ENCODE measurements around the gene SLC47A1.

DNA sequence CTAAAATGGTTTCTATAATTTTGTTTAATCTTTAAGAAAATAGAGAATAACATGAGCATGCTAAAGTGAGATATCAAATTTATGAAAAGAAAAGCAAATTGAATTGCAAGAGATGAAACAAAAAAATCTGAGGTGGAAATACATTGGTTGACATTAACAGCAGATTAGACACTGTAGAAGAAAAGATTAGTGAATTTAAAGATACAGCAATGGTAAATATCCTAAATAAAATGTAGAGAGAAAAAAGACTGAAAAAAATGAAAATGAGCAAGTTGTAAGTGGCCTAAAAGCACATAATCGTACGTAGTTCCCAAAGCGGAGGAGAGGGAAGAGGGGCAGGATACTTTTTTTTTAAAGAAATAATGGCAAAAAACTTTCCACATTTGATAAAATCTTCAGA is 84.4 kb downstream of the SLC47A1 start:
- TF ChIP-seq, protein P1, sequence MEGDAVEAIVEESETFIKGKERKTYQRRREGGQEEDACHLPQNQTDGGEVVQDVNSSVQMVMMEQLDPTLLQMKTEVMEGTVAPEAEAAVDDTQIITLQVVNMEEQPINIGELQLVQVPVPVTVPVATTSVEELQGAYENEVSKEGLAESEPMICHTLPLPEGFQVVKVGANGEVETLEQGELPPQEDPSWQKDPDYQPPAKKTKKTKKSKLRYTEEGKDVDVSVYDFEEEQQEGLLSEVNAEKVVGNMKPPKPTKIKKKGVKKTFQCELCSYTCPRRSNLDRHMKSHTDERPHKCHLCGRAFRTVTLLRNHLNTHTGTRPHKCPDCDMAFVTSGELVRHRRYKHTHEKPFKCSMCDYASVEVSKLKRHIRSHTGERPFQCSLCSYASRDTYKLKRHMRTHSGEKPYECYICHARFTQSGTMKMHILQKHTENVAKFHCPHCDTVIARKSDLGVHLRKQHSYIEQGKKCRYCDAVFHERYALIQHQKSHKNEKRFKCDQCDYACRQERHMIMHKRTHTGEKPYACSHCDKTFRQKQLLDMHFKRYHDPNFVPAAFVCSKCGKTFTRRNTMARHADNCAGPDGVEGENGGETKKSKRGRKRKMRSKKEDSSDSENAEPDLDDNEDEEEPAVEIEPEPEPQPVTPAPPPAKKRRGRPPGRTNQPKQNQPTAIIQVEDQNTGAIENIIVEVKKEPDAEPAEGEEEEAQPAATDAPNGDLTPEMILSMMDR (IDR thresholded peaks at IDR 0.05): no peak
- TF ChIP-seq POLR2A (IDR thresholded peaks at IDR 0.05): no peak
